GM19238 (cell line): Measurements from ENCODE around the gene ELP4.

Experiments used
- DNase-seq: peaks from one replicate; pipeline ENCODE4 v3.0.0; 2011; ENCODE audit warnings: low spot score; ENCODE audit not compliant: insufficient read length

ELP4 gene

DNA sequence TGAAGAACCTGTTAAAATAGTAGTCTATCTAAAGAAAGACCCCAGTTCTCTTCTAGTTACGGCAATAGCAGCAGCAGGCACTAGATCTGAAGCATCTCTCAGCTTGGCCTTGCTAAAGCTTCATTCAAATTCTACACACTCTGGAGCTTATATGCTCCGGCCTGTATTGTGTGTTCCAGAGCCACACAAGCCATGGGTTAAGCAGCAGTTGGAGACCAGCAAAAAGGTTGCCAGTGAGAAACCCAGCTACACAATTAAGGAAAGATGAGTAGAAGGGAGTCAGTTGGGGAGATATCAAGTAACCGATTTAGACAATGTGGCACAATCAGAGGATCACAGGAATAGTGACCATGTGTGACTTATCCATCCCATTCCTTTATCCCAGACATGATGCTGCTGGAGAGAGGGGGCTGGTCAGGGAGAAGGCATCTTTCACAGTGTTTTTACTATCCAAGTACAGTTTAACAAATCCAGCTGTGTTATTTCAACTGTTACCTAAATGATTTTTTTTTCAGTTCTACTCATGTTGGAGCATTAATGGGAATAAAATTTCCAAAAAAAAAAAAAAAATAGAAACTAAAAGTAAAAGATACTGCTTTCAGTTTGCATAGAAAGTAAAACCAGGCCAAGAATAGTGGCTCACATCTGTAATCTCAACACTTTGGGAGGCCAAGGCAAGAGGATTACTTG, 260.6 kb downstream of the ELP4 start:
- no peak for DNase-seq

DNA sequence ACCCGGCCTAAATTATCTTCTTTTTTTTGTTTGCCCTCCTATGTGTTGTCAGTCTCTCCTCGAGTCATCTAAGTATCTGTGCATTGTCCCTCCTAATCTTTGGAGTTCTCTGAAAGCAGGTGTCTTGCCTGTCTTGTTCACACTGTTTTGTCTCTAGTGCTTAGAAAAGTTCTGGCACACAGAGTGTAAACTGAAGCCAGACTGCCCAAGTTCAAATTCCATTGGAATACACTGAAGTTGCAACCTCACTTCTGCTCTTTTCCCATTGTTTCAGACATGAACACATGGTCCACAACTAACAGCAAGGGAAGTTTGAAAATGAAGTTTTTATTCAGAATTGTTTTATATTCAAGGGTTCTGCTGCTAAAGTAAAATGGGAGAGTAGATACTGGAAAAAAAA, 262.8 kb downstream of the ELP4 start:
- no peak for DNase-seq

DNA sequence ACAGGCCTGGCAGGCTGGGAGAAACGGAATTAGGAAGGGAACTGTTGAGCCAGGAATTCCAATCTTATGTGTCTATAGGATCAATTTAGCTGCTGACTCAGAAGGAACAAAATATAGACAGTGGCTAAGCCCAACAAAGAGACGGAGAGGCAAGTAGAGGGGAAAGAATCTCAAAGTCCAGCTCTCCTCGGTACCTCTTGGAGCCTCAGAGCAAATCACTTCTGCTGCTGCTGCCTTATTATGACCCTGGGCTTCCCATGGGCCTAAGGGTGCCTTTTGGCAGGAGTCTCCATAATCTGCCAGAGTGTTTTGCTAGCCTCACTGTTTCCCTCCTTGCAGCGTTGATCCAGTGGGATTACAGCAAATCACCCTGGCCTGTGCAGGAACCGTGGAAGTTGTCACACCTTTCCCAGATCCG, 269.8 kb downstream of the ELP4 start:
- DNase-seq: no peak

DNA sequence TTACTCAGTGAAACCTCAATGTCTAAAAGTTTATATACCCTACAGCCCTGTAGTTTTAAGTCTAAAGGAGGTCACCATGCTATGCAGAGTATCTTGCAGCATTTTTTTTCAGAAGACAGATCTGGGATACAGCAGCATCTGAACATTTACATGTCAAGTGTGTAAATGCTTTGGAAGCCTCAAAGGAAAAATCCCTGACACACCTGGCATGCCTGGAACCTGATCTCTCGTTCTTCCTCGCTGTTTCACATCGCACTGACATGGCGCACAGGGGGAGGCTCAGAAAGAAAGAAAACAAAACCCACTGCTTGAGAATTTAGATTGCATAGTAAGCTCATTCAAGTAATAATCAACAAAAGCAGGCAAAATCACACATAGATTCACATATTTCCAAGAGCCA, 270.5 kb downstream of the ELP4 start:
- no peak for DNase-seq

- no peak for DNase-seq
These were observed 271.0 kb downstream of the ELP4 start for GRCh38 chr11:31780480-31780971.

- no peak for DNase-seq
These were observed 272.7 kb downstream of the ELP4 start for GRCh38 chr11:31782257-31782656.

GRCh38 chr11:31783252-31783651, 273.7 kb downstream of the ELP4 start:
- no peak for DNase-seq

- no peak for DNase-seq
These were observed 275.0 kb downstream of the ELP4 start for GRCh38 chr11:31784611-31785010.

GRCh38 chr11:31786996-31787685, 277.6 kb downstream of the ELP4 start:
- no peak for DNase-seq

GRCh38 chr11:31788085-31788484, 278.5 kb downstream of the ELP4 start:
- DNase-seq: no peak

DNA sequence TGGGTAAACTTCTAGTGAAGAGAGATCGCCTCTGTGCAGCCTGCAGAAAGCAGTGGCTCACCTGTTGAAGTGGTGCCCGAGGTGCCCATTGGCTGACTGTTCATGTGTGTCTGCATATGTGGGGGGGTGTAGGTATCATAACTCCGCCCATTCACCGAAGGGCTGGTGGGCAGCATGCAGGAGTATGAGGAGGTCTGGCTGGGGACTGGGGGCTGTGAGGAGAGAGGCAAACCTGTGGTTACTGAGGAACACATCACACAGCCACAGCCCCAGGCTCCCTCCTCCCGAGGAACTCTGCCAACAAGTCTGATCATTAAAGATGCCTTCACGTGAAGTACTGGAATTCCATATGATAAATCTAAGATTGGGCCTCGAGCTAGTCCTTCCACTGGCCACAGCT, 281.1 kb downstream of the ELP4 start:
- no peak for DNase-seq

DNA sequence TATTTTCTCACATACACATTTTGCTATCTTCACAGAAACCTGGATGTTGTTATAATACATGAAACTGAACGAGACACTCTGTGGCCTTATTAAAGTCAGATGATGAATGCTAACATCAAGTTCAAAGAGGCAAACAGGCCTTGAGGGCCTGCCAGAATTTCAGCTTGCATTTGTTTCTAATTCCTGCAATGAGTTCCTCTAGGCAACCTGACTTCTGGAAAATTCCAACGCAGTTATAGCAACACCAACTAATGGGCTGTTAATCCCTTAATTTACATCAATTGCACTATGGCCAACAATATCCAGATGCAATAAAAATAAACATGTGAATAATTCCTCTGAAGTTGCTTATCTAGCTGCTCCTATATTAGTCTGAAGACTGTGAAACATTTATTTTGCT, 282.5 kb downstream of the ELP4 start:
- DNase-seq: no peak

GRCh38 chr11:31792456-31792855, 282.9 kb downstream of the ELP4 start:
- DNase-seq: no peak

- DNase-seq: no peak
These were observed 283.7 kb downstream of the ELP4 start for GRCh38 chr11:31793264-31793663.

DNA sequence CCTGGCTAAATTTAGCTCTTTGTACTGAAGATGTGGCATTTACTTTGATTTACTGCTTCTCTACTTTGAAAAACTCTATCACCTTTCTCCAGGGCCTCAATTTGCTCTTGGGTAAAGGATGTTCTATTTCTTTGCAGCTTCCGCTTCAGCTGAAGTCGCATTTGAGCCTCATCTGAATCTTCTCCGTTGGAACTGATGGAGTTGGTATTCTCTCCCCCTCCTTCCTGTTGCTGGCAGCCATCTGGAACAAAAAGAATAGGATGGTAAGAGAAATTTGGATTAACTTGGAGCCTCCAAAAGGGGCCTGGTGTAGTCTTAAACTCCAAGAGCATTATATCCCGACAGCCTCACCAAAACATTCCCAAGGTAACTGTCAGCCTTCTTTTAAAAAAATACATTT, 285.0 kb downstream of the ELP4 start:
- DNase-seq: no peak

GRCh38 chr11:31795706-31796498, 286.3 kb downstream of the ELP4 start:
- DNase-seq: no peak

- no peak for DNase-seq
These were observed 287.1 kb downstream of the ELP4 start for GRCh38 chr11:31796499-31797189.

DNA sequence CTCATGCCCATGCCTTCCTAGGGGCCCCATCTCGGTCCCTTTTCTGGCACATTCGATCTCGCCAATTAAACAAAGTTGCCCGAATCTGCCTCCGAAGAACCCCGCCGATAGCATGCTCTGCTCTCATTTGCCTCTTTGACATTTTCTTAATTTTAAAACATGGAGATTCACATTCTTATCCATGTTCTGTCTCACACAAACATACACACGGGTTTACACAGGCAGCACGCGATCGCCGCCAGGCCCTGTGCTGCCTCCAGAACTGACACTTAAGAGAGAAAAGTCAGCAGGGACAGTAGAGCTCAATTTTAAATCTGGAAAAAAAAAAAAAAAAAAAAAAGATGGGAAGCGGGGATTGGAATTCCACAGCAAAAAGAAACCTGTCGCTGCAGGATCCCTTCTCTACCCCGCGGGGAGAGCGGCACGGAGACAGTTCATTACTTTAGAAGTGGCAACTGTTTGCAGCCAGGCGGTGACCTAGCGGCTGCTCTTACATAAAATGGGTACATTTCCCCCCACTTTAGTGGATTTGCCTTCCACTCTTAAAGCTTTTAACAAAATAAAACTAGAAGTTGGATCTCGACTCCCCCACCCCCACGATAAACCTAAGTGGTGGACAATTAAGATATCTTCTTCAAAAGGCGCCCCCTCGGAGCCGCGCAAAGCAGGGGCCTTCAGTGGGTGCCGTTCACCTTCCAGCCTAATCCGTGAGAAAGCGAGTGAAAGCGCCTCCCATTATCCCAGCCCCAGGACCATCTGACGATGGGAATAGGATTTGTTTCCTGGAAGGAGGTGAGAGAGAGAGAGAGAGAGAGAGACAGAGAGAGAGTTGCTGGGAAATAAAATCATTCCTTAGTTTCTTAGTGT, 287.9 kb downstream of the ELP4 start:
- DNase-seq: no peak

- DNase-seq: no peak
These were observed 288.5 kb downstream of the ELP4 start for GRCh38 chr11:31798057-31798553.
